DOHH2 (cell line): Measurements from ENCODE around the gene LYSMD4.

ENCODE experiments used
- H3F3A ChIP-seq: fragments of 200-600 bp; sonication (generic), shearing (Covaris generic); 2 replicates; pipeline ENCODE4 v1.6.0; 2016; ENCODE audit warnings: antibody characterized with exemption, mild to moderate bottlenecking; ENCODE audit not compliant: control insufficient read depth, insufficient read depth
- H3K27ac ChIP-seq: fragments of 200-600 bp; sonication (generic); 2 replicates; pipeline ENCODE4 v1.5.1; 2014; ENCODE audit warnings: low read depth, mild to moderate bottlenecking, low read length, moderate library complexity
- H3K27me3 ChIP-seq: fragments of 200-600 bp; sonication (generic); 2 replicates; pipeline ENCODE4 v1.6.1; 2014; ENCODE audit warnings: mild to moderate bottlenecking, low read length, mixed read lengths; ENCODE audit not compliant: control insufficient read depth
- H3K36me3 ChIP-seq: fragments of 200-600 bp; sonication (generic); 2 replicates; pipeline ENCODE4 v1.6.1; 2014; ENCODE audit warnings: mild to moderate bottlenecking, low read length, moderate library complexity, mixed read lengths; ENCODE audit not compliant: control insufficient read depth
- H3K4me1 ChIP-seq: fragments of 200-600 bp; sonication (generic); 2 replicates; pipeline ENCODE4 v1.6.1; 2014; ENCODE audit warnings: mild to moderate bottlenecking, low read length, mixed read lengths; ENCODE audit not compliant: control insufficient read depth
- H3K4me2 ChIP-seq: fragments of 200-600 bp; sonication (generic); 2 replicates; pipeline ENCODE4 v1.6.0; 2014; ENCODE audit warnings: mild to moderate bottlenecking, low read length, moderate library complexity
- H3K4me3 ChIP-seq: fragments of 200-600 bp; sonication (generic); 2 replicates; pipeline ENCODE4 v1.5.1; 2014; ENCODE audit warnings: mild to moderate bottlenecking, low read length, mixed read lengths
- H3K79me2 ChIP-seq: fragments of 200-600 bp; sonication (generic); 2 replicates; pipeline ENCODE4 v1.6.1; 2014; ENCODE audit warnings: mild to moderate bottlenecking, low read length, mixed read lengths; ENCODE audit not compliant: control insufficient read depth
- H3K9me2 ChIP-seq: fragments of 200-600 bp; sonication (generic); replicated peaks from 2 replicates; pipeline ENCODE4 v1.6.1; 2014; ENCODE audit warnings: mild to moderate bottlenecking, low read length, mixed read lengths; ENCODE audit not compliant: control insufficient read depth
- H3K9me3 ChIP-seq: fragments of 200-600 bp; sonication (generic); 2 replicates; pipeline ENCODE4 v1.6.1; 2014; ENCODE audit warnings: antibody characterized with exemption, low read length, mixed read lengths; ENCODE audit not compliant: control insufficient read depth, insufficient read depth
- H4K20me1 ChIP-seq: fragments of 200-600 bp; sonication (generic); 2 replicates; pipeline ENCODE4 v1.6.0; 2014; ENCODE audit warnings: low read depth, mild to moderate bottlenecking, antibody characterized with exemption, low read length, moderate library complexity; ENCODE audit not compliant: control insufficient read depth, insufficient read depth
- CTCF ChIP-seq: fragments of 200-600 bp; sonication (generic); IDR thresholded peaks from one replicate; pipeline ENCODE4 v1.5.1; 2014; ENCODE audit warnings: antibody characterized with exemption, mild to moderate bottlenecking, low read depth, low read length; ENCODE audit not compliant: poor library complexity, severe bottlenecking
- EZH2phosphoT487 ChIP-seq: fragments of 200-600 bp; sonication (generic); IDR thresholded peaks from 2 replicates; pipeline ENCODE4 v1.6.1; 2017; ENCODE audit warnings: borderline replicate concordance, mild to moderate bottlenecking, antibody characterized with exemption, low read length, moderate library complexity, mixed read lengths

LYSMD4 gene

GRCh38 chr15:99703603-99704443, 29.4 kb downstream of the LYSMD4 start:
- peaks cover 36% of the 10 kb centered on the region for H3K36me3 ChIP-seq
- TF ChIP-seq EZH2phosphoT487 (no peak), CTCF (peak; percentile 56)
- peaks cover 33% of the 10 kb centered on the region for H3K4me1 ChIP-seq
- no peaks in the 10 kb centered on the region for H3K9me2 ChIP-seq
- H3K79me2 ChIP-seq, result no peaks in the 10 kb centered on the region
- H4K20me1 ChIP-seq, result no peaks in the 10 kb centered on the region
- peak overlapping the region; percentile 34 for H3K4me3 ChIP-seq
- peak overlapping the region; percentile 56 for H3K4me2 ChIP-seq
- H3K27me3 ChIP-seq, result no peaks in the 10 kb centered on the region
- peaks cover 38% of the 10 kb centered on the region for H3F3A ChIP-seq
- peak overlapping the region; percentile 61 for H3K27ac ChIP-seq
- no peaks in the 10 kb centered on the region for H3K9me3 ChIP-seq

GRCh38 chr15:99702895-99703602, 30.2 kb downstream of the LYSMD4 start:
- Histone ChIP-seq H3K9me2 (no peaks in the 10 kb centered on the region), H3F3A (peaks cover 38% of the 10 kb centered on the region), H3K79me2 (no peaks in the 10 kb centered on the region), H3K4me1 (peaks cover 33% of the 10 kb centered on the region), H3K4me3 (peak overlapping the region; percentile 34), H3K9me3 (no peaks in the 10 kb centered on the region), H3K27me3 (no peaks in the 10 kb centered on the region), H3K27ac (peak overlapping the region; percentile 61), H4K20me1 (no peaks in the 10 kb centered on the region), H3K4me2 (peak overlapping the region; percentile 56), H3K36me3 (peaks cover 30% of the 10 kb centered on the region)
- TF ChIP-seq CTCF (no peak), EZH2phosphoT487 (no peak)

- TF ChIP-seq CTCF, result no peak
- TF ChIP-seq EZH2phosphoT487, result no peak
- Histone ChIP-seq H3K9me3 (no peaks in the 10 kb centered on the region), H3K27ac (no peak overlapping the region), H3K36me3 (peaks cover 47% of the 10 kb centered on the region), H3K4me2 (no peak overlapping the region), H3K4me1 (peaks cover 1% of the 10 kb centered on the region; the same call in 1 of the 2 replicates), H3K27me3 (no peaks in the 10 kb centered on the region), H3K79me2 (no peaks in the 10 kb centered on the region), H3K9me2 (no peaks in the 10 kb centered on the region), H3K4me3 (no peak overlapping the region), H3F3A (peaks cover 15% of the 10 kb centered on the region), H4K20me1 (no peaks in the 10 kb centered on the region)
Observed at GRCh38 chr15:99696096-99696495, 37.1 kb downstream of the LYSMD4 start.
